IPS-15b (cell line): ENCODE results near the gene WDR86.

Source experiments
- H3K27me3 ChIP-seq: one replicate; pipeline ENCODE4 v1.6.1; 2013; ENCODE audit warnings: low read length; ENCODE audit not compliant: control insufficient read depth, insufficient read depth
- H3K36me3 ChIP-seq: one replicate; pipeline ENCODE4 v1.6.1; 2013; ENCODE audit warnings: low read length; ENCODE audit not compliant: control insufficient read depth, insufficient read depth
- H3K4me1 ChIP-seq: one replicate; pipeline ENCODE4 v1.6.1; 2013; ENCODE audit warnings: mild to moderate bottlenecking, low read length; ENCODE audit not compliant: control insufficient read depth, insufficient read depth
- H3K4me3 ChIP-seq: one replicate; pipeline ENCODE4 v1.5.1; 2013; ENCODE audit warnings: low read depth, low read length
- H3K9ac ChIP-seq: one replicate; pipeline ENCODE4 v1.6.1; 2013; ENCODE audit warnings: low read depth, mild to moderate bottlenecking, low read length
- H3K9me3 ChIP-seq: one replicate; pipeline ENCODE4 v1.6.1; 2013; ENCODE audit warnings: mild to moderate bottlenecking, low read length; ENCODE audit not compliant: control insufficient read depth, insufficient read depth

The WDR86 gene

DNA sequence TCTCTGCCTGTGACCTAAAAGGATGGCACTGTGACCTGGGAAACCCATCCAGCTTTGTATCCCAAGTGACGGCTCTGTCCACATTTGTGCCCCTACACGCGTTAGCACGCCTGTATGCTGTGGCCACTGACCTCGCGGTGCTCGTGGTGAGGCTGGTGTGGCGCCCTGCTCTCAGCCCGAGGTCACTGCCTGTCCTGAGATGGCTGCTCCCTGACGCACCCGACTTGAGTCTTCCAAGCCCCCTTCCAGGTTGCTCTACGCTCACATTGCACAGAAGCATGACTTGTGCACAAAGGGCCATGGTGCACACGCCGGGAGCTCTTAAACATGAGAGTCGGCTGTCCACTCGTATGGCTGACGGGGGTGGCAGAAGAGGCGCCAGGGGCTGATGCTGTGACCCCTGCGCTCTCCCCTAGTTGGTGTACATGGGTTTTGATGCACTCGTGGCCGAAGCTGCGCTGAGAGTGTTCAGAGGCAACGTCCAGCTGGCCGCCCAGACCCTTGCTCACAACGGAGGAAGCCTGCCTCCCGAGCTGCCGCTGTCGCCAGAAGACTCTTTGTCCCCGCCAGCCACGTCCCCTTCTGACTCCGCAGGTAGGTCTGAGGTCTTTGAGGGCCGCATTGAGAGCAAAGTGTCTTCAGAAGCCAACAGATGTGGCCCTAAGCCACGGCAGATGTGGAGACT, 33.5 kb downstream of the WDR86 start:
- Histone ChIP-seq H3K9ac (no peak overlapping the region), H3K4me3 (no peak overlapping the region), H3K27me3 (no peaks in the 10 kb centered on the region), H3K4me1 (peaks cover 5% of the 10 kb centered on the region), H3K36me3 (peaks cover 12% of the 10 kb centered on the region), H3K9me3 (no peaks in the 10 kb centered on the region)

DNA sequence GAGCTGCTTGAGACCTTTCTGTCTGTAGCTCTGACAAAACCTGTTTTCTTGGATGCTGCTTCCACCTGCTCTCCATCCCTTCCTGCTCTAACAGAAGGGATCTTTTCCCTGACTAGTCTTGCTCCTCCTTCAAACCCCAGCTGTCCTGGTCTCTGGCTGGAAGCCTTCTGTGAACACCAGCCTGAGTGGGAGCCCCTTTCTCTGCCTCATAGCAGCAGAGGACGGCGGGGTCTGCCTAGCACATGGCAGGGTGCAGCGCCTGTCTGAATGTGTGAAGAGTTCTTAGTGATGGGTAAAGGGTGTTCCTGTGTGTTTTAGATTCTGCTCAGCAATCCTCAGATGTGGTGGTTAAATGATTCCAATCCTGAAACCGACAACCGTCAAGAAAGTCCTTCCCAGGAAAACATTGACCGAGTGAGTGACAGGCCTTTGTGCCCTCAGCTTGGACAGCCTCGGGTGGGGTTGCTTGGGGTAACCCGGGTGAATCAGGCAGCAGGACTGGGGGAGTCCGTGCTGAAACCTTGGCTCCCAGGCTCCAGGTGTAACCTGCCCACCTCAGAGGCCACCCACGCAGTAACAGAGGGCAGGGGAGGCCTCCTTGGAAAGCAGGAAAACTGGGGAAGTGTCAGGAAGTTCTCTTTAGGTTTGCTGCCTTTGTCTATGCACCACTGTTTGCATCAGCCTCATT, 34.2 kb downstream of the WDR86 start:
- Histone ChIP-seq H3K4me1 (peaks cover under 1% of the 10 kb centered on the region), H3K4me3 (no peak overlapping the region), H3K27me3 (no peaks in the 10 kb centered on the region), H3K9ac (no peak overlapping the region), H3K9me3 (no peaks in the 10 kb centered on the region), H3K36me3 (peaks cover 12% of the 10 kb centered on the region)

DNA sequence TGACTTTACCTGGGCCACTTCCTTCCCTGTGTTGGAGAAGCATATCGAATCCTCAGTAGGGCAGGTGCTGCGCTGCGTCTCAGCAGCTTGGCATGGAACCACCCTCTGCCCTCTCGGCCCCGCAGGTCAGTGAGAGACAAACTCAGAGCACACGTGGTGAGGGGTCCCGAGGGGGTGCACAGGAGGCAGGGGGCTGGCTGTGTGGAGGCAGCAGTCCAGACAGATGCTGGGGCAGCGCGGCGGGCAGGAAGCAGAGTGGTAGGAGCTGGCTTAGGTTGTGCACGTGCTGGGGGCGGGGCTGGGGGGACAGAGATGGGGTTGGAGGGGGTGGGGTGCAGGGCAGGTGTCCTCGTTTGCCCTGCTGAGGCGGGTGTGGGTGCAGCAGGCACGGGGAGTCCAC, 35.1 kb downstream of the WDR86 start:
- H3K9me3 ChIP-seq: no peaks in the 10 kb centered on the region
- no peak overlapping the region for H3K9ac ChIP-seq
- H3K27me3 ChIP-seq: no peaks in the 10 kb centered on the region
- no peak overlapping the region for H3K4me3 ChIP-seq
- H3K4me1 ChIP-seq: no peaks in the 10 kb centered on the region
- H3K36me3 ChIP-seq: peaks cover 12% of the 10 kb centered on the region

DNA sequence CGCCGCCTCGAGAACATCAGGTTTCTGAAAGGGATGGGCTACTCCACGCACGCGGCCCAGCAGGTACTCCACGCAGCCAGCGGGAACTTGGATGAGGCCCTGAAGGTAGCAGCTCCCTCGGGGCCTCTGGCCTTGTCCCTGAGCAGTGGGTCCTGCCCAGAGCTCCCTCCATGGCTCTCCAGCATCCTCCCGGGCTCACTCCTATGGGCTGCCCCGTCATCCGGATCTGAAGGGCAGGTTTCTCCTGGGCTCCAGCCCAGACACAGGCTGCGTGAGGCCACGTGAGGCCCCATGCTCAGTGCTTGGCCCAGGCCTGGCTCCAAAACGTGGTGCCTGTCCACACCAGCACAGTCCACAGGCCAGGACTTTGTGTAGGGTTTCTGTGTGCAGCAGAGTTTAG, 35.7 kb downstream of the WDR86 start:
- no peak overlapping the region for H3K9ac ChIP-seq
- H3K27me3 ChIP-seq: no peaks in the 10 kb centered on the region
- no peaks in the 10 kb centered on the region for H3K4me1 ChIP-seq
- peaks cover 12% of the 10 kb centered on the region for H3K36me3 ChIP-seq
- H3K9me3 ChIP-seq: no peaks in the 10 kb centered on the region
- H3K4me3 ChIP-seq: no peak overlapping the region

DNA sequence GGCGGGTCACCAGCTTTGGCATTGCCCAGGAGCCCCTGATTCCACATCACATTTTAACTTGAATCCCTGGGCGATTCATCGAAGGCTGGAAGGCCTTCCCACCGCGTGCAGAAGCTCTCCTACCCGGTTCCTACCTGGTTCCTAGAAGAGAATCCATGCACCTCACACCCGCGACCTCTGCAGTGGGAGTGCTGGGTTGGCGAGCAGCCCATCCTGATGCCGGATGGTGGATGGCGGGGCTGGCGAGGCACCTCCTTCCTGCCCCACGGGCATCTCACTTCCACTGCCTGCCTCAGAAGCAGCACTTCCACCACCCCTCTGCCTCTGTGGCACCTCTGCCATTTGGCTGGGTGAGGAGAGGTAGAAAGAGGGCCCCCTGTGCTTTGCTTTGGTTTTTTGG, 36.2 kb downstream of the WDR86 start:
- Histone ChIP-seq H3K36me3 (peaks cover 12% of the 10 kb centered on the region), H3K9me3 (no peaks in the 10 kb centered on the region), H3K4me1 (no peaks in the 10 kb centered on the region), H3K27me3 (no peaks in the 10 kb centered on the region), H3K4me3 (no peak overlapping the region), H3K9ac (no peak overlapping the region)

DNA sequence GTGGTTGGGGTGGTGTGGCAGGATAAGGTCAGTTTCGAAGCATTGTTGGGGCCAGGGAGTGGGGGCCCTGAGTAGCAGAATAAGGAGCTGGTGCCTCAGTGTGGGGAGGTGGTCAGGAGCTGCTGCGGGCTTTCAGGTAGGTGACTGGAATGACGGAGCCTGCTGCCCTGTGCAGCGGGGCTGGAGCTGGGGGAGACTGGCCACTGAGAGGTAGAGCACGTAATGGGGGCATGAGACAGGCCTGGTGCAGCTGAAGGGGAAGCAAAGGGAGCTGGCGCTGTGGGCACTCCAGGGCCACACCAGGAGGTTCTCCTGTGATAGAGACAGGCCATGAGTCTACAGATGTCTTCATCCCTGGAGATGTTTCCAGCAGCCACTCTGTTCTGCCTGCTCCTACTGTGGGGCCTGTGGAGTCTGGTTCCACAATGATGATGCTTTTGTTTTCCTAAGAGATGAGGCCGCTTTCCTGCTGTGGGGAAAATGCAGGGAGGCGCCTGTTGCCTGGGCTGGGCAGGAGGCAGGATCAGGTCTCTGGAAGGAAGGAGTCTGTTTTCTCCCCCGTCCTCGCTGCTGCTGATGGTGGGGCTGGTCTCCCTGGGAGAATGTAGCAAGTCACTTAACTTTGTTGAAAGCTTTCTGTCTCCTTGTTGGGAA, 37.1 kb downstream of the WDR86 start:
- Histone ChIP-seq H3K36me3 (peaks cover 12% of the 10 kb centered on the region), H3K9ac (no peak overlapping the region), H3K4me3 (no peak overlapping the region), H3K4me1 (no peaks in the 10 kb centered on the region), H3K27me3 (no peaks in the 10 kb centered on the region), H3K9me3 (no peaks in the 10 kb centered on the region)

DNA sequence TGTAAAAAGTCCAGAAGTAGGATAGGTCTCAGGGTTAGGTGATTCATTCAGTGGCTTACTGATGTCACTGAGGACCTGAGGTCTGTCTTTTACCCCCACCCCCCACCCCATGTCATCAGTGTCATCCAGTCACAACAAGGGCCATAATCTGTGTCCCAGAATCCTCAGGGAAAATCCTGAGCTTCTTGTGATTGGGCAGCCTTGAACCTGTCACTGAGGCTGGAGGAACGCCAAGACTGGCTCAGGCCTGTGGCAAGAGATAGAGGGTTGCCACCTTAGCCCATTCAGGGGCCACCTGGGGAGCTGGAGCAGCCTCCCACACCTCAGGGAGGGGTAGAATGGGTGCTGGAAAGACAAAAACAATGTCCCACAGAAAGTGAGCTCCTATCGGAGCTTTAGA, 38.6 kb downstream of the WDR86 start:
- no peaks in the 10 kb centered on the region for H3K4me1 ChIP-seq
- no peak overlapping the region for H3K9ac ChIP-seq
- H3K36me3 ChIP-seq: peaks cover 3% of the 10 kb centered on the region
- no peak overlapping the region for H3K4me3 ChIP-seq
- H3K27me3 ChIP-seq: no peaks in the 10 kb centered on the region
- H3K9me3 ChIP-seq: no peaks in the 10 kb centered on the region

DNA sequence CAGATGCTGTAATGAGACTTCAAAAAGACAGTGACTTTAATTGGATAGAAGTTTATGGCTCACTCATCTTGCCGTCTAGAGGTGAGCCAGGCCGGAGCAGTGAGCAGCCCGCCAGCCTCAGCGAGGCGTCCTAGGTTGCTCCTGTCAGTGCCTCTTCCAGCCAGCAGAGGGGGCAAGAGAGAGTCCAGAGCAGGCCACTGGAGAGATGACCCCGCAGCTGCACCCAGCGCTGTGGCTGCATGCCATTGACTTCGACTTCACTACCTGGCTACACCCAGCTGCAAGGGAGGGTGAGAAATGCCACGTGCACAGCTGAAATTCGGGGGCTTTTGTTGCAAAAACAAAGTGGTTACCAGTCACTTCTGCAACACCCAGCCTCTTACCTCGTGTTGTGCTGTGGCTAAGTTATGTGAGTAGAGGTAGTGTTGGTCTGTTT, 41.7 kb downstream of the WDR86 start:
- Histone ChIP-seq H3K36me3 (no peaks in the 10 kb centered on the region), H3K9me3 (no peaks in the 10 kb centered on the region), H3K4me3 (no peak overlapping the region), H3K9ac (no peak overlapping the region), H3K4me1 (no peaks in the 10 kb centered on the region), H3K27me3 (no peaks in the 10 kb centered on the region)

DNA sequence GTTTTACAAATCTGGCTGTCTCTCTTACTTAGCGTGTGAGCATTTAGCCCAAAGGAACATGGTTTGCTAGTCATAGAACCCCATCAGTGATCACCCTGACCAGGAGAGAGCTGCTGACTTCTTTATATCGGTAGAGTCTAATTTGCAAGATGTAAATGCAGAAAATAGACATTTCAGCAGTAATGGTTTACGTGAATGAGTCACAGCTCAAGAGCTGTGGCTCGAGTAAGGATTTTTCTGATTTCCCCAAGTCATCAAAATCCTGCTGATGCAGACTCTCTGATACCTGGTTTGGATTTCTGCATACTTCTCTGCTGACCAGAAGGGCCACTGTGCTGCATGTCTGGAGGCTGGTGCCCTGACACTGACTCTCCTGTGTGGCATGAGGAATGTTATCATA, 42.6 kb downstream of the WDR86 start:
- Histone ChIP-seq H3K4me1 (no peaks in the 10 kb centered on the region), H3K9me3 (no peaks in the 10 kb centered on the region), H3K4me3 (no peak overlapping the region), H3K9ac (no peak overlapping the region), H3K27me3 (no peaks in the 10 kb centered on the region), H3K36me3 (no peaks in the 10 kb centered on the region)

DNA sequence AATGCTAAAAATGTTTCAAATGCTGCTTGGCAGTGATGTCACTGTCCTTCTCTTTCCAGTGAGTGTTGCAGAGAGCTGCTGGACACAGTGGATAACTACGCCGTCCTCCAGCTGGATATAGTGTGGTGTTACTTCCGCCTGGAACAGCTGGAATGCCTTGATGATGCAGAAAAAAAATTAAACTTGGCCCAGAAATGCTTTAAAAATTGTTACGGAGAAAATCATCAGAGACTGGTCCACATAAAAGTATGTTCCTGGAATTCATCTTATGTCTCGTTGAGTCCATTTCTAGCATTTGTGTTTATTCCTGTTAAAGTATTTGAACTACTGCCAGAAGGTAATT, 43.0 kb downstream of the WDR86 start:
- no peaks in the 10 kb centered on the region for H3K9me3 ChIP-seq
- no peak overlapping the region for H3K9ac ChIP-seq
- H3K27me3 ChIP-seq: no peaks in the 10 kb centered on the region
- H3K4me3 ChIP-seq: no peak overlapping the region
- H3K4me1 ChIP-seq: no peaks in the 10 kb centered on the region
- H3K36me3 ChIP-seq: no peaks in the 10 kb centered on the region

DNA sequence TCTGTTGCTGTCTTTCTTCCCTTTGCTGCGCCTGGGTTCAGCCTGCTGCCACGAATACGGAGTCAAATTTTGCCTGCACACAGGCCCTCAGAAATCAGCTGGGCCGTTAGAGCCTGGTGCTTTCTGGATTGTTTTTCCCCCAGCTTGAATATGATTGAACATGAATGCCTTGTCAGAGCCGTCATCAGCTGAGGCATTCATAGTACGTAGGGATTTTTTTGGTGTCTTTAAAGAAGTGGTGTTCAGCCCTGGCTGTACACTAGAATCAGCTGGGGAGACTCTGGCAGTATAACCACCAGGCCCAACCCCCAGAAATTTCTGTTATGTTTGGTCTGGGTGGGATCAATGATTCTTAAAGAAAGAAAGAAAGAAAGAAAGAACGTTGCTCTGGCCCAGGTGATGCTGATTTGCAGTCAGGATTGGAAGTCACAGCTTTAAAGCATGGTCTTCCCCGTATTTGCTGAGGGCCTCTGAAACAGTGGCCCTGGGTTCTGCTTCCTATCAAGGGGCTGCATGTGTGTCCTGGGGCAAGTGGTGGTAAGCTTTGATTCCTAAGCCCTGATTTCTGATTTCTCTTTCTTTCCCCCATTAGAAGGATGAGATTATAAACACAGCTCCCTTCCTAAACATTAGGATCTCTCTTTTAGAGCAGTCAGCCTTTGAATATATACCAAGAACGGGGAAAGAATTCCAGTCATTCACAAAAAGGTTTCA, 43.5 kb downstream of the WDR86 start:
- Histone ChIP-seq H3K27me3 (no peaks in the 10 kb centered on the region), H3K4me1 (no peaks in the 10 kb centered on the region), H3K4me3 (no peak overlapping the region), H3K9me3 (no peaks in the 10 kb centered on the region), H3K36me3 (no peaks in the 10 kb centered on the region), H3K9ac (no peak overlapping the region)
